Measurements from ENCODE around the gene NEUROG1. TPM values are rescaled to one million over a fixed set of nuclear protein-coding genes. Genes with fewer than 3 reads are reported as not detected.

NEUROG1 gene
- total RNA-seq, 1 donor from 2014 or later: 222 TPM

GRCh38 chr5:135565266-135565665 lies 29.5 kb upstream of the NEUROG1 start:
- TF ChIP-seq, protein P1, sequence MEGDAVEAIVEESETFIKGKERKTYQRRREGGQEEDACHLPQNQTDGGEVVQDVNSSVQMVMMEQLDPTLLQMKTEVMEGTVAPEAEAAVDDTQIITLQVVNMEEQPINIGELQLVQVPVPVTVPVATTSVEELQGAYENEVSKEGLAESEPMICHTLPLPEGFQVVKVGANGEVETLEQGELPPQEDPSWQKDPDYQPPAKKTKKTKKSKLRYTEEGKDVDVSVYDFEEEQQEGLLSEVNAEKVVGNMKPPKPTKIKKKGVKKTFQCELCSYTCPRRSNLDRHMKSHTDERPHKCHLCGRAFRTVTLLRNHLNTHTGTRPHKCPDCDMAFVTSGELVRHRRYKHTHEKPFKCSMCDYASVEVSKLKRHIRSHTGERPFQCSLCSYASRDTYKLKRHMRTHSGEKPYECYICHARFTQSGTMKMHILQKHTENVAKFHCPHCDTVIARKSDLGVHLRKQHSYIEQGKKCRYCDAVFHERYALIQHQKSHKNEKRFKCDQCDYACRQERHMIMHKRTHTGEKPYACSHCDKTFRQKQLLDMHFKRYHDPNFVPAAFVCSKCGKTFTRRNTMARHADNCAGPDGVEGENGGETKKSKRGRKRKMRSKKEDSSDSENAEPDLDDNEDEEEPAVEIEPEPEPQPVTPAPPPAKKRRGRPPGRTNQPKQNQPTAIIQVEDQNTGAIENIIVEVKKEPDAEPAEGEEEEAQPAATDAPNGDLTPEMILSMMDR (IDR thresholded peaks at IDR 0.05; ENCODE audit: partially characterized antibody, unreplicated experiment): no peak
- peaks cover 6% of the 10 kb centered on the region for H3K27me3 Mint-ChIP-seq (ENCODE audit: unreplicated experiment)
- H3K36me3 Mint-ChIP-seq (ENCODE audit: unreplicated experiment): no peaks in the 10 kb centered on the region
- H3K9me3 Mint-ChIP-seq (ENCODE audit: unreplicated experiment): peaks cover 7% of the 10 kb centered on the region
- H3K4me3 Mint-ChIP-seq (ENCODE audit: unreplicated experiment): no peak overlapping the region
- no peak for DNase-seq
- no peak overlapping the region for H3K27ac Mint-ChIP-seq (ENCODE audit: unreplicated experiment)
- H3K4me1 Mint-ChIP-seq (ENCODE audit: low read depth, unreplicated experiment): peaks cover 28% of the 10 kb centered on the region

- Mint-ChIP-seq H3K27me3 (ENCODE audit: unreplicated experiment) (peaks cover 8% of the 10 kb centered on the region), H3K27ac (ENCODE audit: unreplicated experiment) (no peak overlapping the region), H3K36me3 (ENCODE audit: unreplicated experiment) (no peaks in the 10 kb centered on the region), H3K4me1 (ENCODE audit: low read depth, unreplicated experiment) (peaks cover 28% of the 10 kb centered on the region), H3K4me3 (ENCODE audit: unreplicated experiment) (no peak overlapping the region), H3K9me3 (ENCODE audit: unreplicated experiment) (peaks cover 7% of the 10 kb centered on the region)
- DNase-seq: no peak
- TF ChIP-seq, protein P1 (IDR thresholded peaks at IDR 0.05; ENCODE audit: partially characterized antibody, unreplicated experiment): no peak
These were observed 28.6 kb upstream of the NEUROG1 start for GRCh38 chr5:135564331-135564730.

DNA sequence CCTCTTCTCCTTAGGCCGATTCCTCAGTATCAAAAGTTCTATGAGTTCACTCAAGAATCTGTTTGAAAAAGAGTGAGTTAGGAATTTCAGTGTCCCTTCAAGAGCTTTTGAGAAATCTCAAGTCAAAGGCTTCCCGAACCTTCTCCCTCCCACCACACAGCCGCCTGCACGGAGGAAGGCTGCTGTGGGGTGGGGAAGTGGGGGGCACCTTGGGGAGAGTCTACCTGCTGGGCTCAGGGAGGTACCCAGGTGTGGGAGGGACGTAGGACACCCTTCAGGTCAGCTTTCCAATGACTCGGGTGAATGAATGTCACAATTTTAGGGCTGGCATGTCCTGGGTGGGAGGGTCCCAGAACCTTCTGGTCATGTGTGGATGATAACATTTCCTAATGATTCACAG lies 25.5 kb upstream of the NEUROG1 start:
- TF ChIP-seq, protein P1 (IDR thresholded peaks at IDR 0.05; ENCODE audit: partially characterized antibody, unreplicated experiment): no peak
- no peak overlapping the region for H3K27ac Mint-ChIP-seq (ENCODE audit: unreplicated experiment)
- H3K4me3 Mint-ChIP-seq (ENCODE audit: unreplicated experiment): no peak overlapping the region
- peaks cover 9% of the 10 kb centered on the region for H3K4me1 Mint-ChIP-seq (ENCODE audit: low read depth, unreplicated experiment)
- H3K27me3 Mint-ChIP-seq (ENCODE audit: unreplicated experiment): peaks cover 2% of the 10 kb centered on the region
- peaks cover 4% of the 10 kb centered on the region for H3K9me3 Mint-ChIP-seq (ENCODE audit: unreplicated experiment)
- H3K36me3 Mint-ChIP-seq (ENCODE audit: unreplicated experiment): no peaks in the 10 kb centered on the region
- DNase-seq: no peak

- H3K27me3 Mint-ChIP-seq (ENCODE audit: unreplicated experiment): peaks cover 2% of the 10 kb centered on the region
- peak; percentile 90 for DNase-seq
- no peaks in the 10 kb centered on the region for H3K36me3 Mint-ChIP-seq (ENCODE audit: unreplicated experiment)
- H3K27ac Mint-ChIP-seq (ENCODE audit: unreplicated experiment): no peak overlapping the region
- peaks cover 8% of the 10 kb centered on the region for H3K4me1 Mint-ChIP-seq (ENCODE audit: low read depth, unreplicated experiment)
- TF ChIP-seq, protein P1 (IDR thresholded peaks at IDR 0.05; ENCODE audit: partially characterized antibody, unreplicated experiment): peak; percentile 82
- H3K9me3 Mint-ChIP-seq (ENCODE audit: unreplicated experiment): peaks cover 4% of the 10 kb centered on the region
- no peak overlapping the region for H3K4me3 Mint-ChIP-seq (ENCODE audit: unreplicated experiment)
These were observed 25.1 kb upstream of the NEUROG1 start for GRCh38 chr5:135560858-135561257.

DNA sequence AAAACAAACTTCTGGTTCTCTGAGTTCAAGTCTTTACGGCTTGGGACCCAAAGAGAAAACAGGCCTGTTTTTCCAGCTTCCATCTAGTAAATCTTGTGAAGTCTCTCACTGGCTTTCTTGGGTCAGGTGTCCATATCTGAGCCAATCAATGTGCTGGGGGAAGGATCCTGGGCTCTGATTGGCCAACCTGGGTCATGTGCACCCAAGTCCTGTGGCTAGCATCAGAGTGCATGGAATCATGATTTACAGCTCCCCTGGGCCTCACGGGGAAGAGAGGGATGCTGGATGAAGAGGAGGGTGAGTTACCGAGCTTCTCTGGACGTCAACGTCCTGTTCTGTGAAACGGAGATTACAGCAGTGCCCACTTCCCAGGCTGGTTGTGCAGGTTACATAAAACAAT lies 23.6 kb upstream of the NEUROG1 start:
- TF ChIP-seq, protein P1 (IDR thresholded peaks at IDR 0.05; ENCODE audit: partially characterized antibody, unreplicated experiment): no peak
- peaks cover 4% of the 10 kb centered on the region for H3K9me3 Mint-ChIP-seq (ENCODE audit: unreplicated experiment)
- H3K27ac Mint-ChIP-seq (ENCODE audit: unreplicated experiment): no peak overlapping the region
- H3K36me3 Mint-ChIP-seq (ENCODE audit: unreplicated experiment): no peaks in the 10 kb centered on the region
- no peak overlapping the region for H3K4me3 Mint-ChIP-seq (ENCODE audit: unreplicated experiment)
- peaks cover 5% of the 10 kb centered on the region for H3K4me1 Mint-ChIP-seq (ENCODE audit: low read depth, unreplicated experiment)
- H3K27me3 Mint-ChIP-seq (ENCODE audit: unreplicated experiment): peaks cover 2% of the 10 kb centered on the region
- DNase-seq: no peak
